Smooth muscle cell (in vitro differentiated cells): ENCODE measurements around the gene TMEM222. TPM values are rescaled to one million over a fixed set of nuclear protein-coding genes. Genes with fewer than 3 reads are reported as not detected.

Experiments used
- DNase-seq: peaks from one replicate; lab custom pipeline; 2025; ENCODE audit not compliant: unreplicated experiment; lab: John Stamatoyannopoulos, UW
- H2AFZ ChIP-seq: fragments of 200-600 bp; sonication (generic); 2 replicates; pipeline ENCODE4 v1.6.0; 2016; ENCODE audit warnings: antibody characterized with exemption, low read depth, mild to moderate bottlenecking
- H3F3A ChIP-seq: fragments of 200-600 bp; sonication (generic); 2 replicates; pipeline ENCODE4 v1.6.0; 2017; ENCODE audit warnings: antibody characterized with exemption, low read depth
- H3K27ac ChIP-seq: fragments of 200-600 bp; sonication (generic); 2 replicates; pipeline ENCODE4 v1.5.1; 2016; ENCODE audit warnings: low read depth, mild to moderate bottlenecking
- H3K27me3 ChIP-seq: fragments of 200-600 bp; sonication (generic); 2 replicates; pipeline ENCODE4 v1.6.1; 2016; ENCODE audit warnings: low read depth, mild to moderate bottlenecking
- H3K36me3 ChIP-seq: fragments of 200-600 bp; sonication (generic); 2 replicates; pipeline ENCODE4 v1.5.1; 2016; ENCODE audit warnings: low read depth
- H3K4me1 ChIP-seq: fragments of 200-600 bp; sonication (generic); 2 replicates; pipeline ENCODE4 v1.5.1; 2016; ENCODE audit warnings: low read depth
- H3K4me2 ChIP-seq: fragments of 200-600 bp; sonication (generic); 2 replicates; pipeline ENCODE4 v1.6.0; 2016; ENCODE audit warnings: mild to moderate bottlenecking
- H3K4me3 ChIP-seq: fragments of 200-600 bp; sonication (generic); 2 replicates; pipeline ENCODE4 v1.5.1; 2016; ENCODE audit warnings: mild to moderate bottlenecking
- H3K79me2 ChIP-seq: fragments of 200-600 bp; sonication (generic); 2 replicates; pipeline ENCODE4 v1.6.0; 2016; ENCODE audit warnings: low read depth, mild to moderate bottlenecking
- H3K9ac ChIP-seq: fragments of 200-600 bp; sonication (generic); 2 replicates; pipeline ENCODE4 v1.6.0; 2016; ENCODE audit warnings: low read depth
- H3K9me3 ChIP-seq: fragments of 200-600 bp; sonication (generic); replicated peaks from 2 replicates; pipeline ENCODE4 v1.5.1; 2016; ENCODE audit warnings: low read depth
- H4K20me1 ChIP-seq: fragments of 200-600 bp; sonication (generic); 2 replicates; pipeline ENCODE4 v1.6.0; 2016; ENCODE audit warnings: low read depth
- WGBS: methylation state at CpG from one replicate; pipeline ENCODE4 v1.1.7; 2016; ENCODE audit warnings: low lambda C conversion rate; 5-methylcytosine and 5-hydroxymethylcytosine counted together
- polyA plus RNA-seq: library from polyadenylated mRNA; unstranded; fragments of >200 nt; fragmentation: Nextera tagmentation; extraction: Ambion mirVana; gene quantifications from 2 replicates; pipeline ENCODE4 v1.2.1, GENCODE V29; 2016
- total RNA-seq: library from RNA; depleted of rRNA; stranded (reverse); fragments of >200 nt; gene quantifications from 2 replicates; pipeline ENCODE4 v1.2.3, GENCODE V29; 2014
- TF ChIP-seq, protein P1 (sequence below): fragments of 200-600 bp; sonication (generic); IDR thresholded peaks from 2 replicates; pipeline ENCODE4 v1.5.1; 2017; ENCODE audit warnings: borderline replicate concordance, mild to moderate bottlenecking, antibody characterized with exemption; ENCODE audit not compliant: insufficient read depth, poor library complexity, severe bottlenecking

The TMEM222 gene
- total and polyA plus RNA-seq, 2 experiments from 2014 or later: 28.0 to 49.3 TPM

DNA sequence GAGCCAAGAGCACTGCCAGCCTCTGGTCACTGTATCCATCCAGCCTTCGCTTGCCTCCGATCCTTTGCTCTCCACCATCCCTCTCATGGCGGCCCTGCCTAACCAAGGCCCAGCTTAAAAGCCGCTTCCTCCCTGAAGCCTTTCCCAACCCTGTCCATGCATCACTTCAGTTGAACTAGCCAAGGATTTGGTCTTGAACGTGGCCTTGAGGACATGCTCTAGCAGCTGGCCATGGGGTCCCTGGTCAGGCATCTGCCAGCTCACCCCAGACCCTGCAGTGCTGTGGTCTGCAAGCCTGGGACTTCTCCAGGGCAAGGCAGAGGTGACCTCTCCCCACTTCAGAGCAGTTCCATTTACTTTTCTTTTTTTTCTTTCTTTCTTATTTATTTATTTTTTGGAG is 14.8 kb downstream of the TMEM222 start:
- Histone ChIP-seq H3K36me3 (no peaks in the 10 kb centered on the region), H3K27ac (no peak overlapping the region), H3K4me2 (no peak overlapping the region), H3K4me1 (peaks cover 18% of the 10 kb centered on the region), H3K4me3 (no peak overlapping the region), H3F3A (no peaks in the 10 kb centered on the region), H2AFZ (no peak overlapping the region), H3K9me3 (no peaks in the 10 kb centered on the region), H4K20me1 (no peaks in the 10 kb centered on the region), H3K9ac (no peak overlapping the region), H3K27me3 (no peaks in the 10 kb centered on the region), H3K79me2 (no peaks in the 10 kb centered on the region)
- TF ChIP-seq, protein P1, sequence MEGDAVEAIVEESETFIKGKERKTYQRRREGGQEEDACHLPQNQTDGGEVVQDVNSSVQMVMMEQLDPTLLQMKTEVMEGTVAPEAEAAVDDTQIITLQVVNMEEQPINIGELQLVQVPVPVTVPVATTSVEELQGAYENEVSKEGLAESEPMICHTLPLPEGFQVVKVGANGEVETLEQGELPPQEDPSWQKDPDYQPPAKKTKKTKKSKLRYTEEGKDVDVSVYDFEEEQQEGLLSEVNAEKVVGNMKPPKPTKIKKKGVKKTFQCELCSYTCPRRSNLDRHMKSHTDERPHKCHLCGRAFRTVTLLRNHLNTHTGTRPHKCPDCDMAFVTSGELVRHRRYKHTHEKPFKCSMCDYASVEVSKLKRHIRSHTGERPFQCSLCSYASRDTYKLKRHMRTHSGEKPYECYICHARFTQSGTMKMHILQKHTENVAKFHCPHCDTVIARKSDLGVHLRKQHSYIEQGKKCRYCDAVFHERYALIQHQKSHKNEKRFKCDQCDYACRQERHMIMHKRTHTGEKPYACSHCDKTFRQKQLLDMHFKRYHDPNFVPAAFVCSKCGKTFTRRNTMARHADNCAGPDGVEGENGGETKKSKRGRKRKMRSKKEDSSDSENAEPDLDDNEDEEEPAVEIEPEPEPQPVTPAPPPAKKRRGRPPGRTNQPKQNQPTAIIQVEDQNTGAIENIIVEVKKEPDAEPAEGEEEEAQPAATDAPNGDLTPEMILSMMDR: no peak
- no peak for DNase-seq
- 99% methylated on average over 5 of the region's 5 CpGs for WGBS

DNA sequence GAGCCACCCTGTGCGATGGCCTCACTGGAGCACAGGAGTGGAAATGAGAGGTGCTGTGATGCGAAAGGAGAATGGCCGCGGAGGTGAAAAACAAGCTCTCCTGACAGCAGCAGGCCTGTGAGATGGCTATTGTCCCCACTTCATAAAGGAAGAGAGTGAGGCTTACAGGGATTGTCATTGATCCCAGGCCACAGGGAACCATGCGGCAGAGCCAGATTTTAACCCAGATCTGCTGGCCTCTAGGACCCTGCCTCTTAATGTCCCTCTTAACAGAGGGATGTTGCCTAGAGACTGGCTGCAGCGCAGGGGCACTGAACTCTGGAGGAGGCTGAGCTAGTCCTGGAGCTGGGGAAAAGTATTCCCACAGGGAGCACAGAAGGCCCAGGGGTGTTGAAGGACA is 16.8 kb downstream of the TMEM222 start:
- Histone ChIP-seq H3K27me3 (no peaks in the 10 kb centered on the region), H3K4me1 (peaks cover 33% of the 10 kb centered on the region), H3K4me2 (no peak overlapping the region), H3K36me3 (no peaks in the 10 kb centered on the region), H4K20me1 (no peaks in the 10 kb centered on the region), H3F3A (no peaks in the 10 kb centered on the region), H3K27ac (no peak overlapping the region), H3K4me3 (no peak overlapping the region), H3K9me3 (no peaks in the 10 kb centered on the region), H3K9ac (no peak overlapping the region), H3K79me2 (no peaks in the 10 kb centered on the region), H2AFZ (no peak overlapping the region)
- 87% methylated on average over 6 of the region's 6 CpGs for WGBS
- DNase-seq: no peak
- TF ChIP-seq, protein P1: no peak

DNA sequence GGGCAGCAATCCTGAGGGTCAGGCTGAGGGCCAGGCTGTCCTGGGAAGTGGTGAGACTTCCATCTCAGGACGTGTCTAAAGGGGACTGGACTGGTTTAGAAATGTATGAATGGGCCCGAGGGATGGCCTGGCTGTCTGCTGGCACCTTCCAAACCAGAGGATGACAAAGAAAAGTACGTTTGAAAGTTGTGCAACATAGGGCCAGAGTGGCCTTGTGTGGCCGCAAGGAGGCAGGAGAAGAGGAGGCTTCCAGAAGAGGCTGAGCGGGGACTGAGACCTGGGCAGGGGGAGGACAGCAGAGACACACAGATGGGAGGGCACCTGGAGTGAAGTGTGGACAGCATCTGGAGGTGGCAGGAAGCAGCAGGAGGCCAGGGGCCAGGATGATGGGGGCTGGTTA is 17.2 kb downstream of the TMEM222 start:
- DNase-seq: no peak
- Histone ChIP-seq H3F3A (no peaks in the 10 kb centered on the region), H3K4me2 (no peak overlapping the region), H3K27ac (no peak overlapping the region), H3K27me3 (no peaks in the 10 kb centered on the region), H3K9me3 (no peaks in the 10 kb centered on the region), H3K9ac (no peak overlapping the region), H4K20me1 (no peaks in the 10 kb centered on the region), H3K79me2 (no peaks in the 10 kb centered on the region), H3K4me3 (no peak overlapping the region), H3K36me3 (no peaks in the 10 kb centered on the region), H2AFZ (no peak overlapping the region), H3K4me1 (peaks cover 33% of the 10 kb centered on the region)
- 76% methylated on average over 5 of the region's 5 CpGs for WGBS
- TF ChIP-seq, protein P1: no peak

DNA sequence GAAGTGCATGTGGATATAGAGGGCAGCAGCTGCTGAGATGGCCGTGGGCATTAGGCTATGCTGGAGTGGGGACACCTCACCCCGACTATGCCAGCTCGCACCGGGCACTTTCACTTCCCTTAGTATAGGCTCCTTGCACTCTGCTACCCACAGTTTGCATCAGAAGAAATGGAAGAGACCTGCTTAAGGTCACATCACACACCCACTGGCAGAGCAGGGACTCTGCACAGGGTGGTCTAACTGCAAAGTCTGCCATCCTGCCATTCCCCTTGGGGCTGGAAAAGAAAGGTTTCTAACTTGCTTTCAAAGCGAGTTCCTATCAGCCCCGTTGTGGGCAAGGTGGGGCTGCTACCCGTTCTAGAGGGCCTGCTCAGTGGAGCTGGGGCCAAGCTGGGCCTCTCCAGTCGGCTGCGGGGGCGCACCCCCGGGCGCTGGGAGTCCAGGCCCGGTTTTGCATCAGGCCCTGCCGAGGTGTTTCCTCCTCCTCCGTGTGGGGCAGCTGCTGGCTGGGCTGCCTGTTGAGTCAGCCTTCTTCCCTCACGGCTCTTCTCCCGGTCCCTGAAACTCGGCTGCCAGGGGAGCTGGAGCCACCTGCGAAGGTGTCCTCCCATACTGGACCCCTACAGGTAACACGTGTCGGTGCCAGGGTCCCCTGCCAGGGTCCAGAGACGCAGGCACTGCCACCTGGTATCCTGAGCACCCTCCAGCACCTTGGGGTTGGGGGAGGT is 19.7 kb downstream of the TMEM222 start, which contains the start of gene SYTL1:
TSS of gene SYTL1 (plus strand) at position 498 of the 728 bp plus-strand sequence. CDS start 3,313 bp downstream, outside the sequence.
- TF ChIP-seq, protein P1: no peak
- Histone ChIP-seq H3K27me3 (no peaks in the 10 kb centered on the region), H3K9ac (peak within 1 kb of the TSS; percentile 65), H3K9me3 (no peaks in the 10 kb centered on the region), H3F3A (no peaks in the 10 kb centered on the region), H3K79me2 (no peaks in the 10 kb centered on the region), H3K4me3 (peak within 1 kb of the TSS; percentile 40), H3K27ac (peak within 1 kb of the TSS; percentile 77), H3K36me3 (no peaks in the 10 kb centered on the region), H2AFZ (no peak within 1 kb of the TSS), H3K4me2 (peak within 1 kb of the TSS; percentile 84), H3K4me1 (peaks cover 33% of the 10 kb centered on the region), H4K20me1 (no peaks in the 10 kb centered on the region)
- WGBS: 29% methylated on average over 22 of the region's 22 CpGs
- no peak for DNase-seq
